Metanephros (tissue), 2 donors: ENCODE measurements around the gene MYL1. TPM values are rescaled to one million over a fixed set of nuclear protein-coding genes. Genes with fewer than 3 reads are reported as not detected.

Source experiments
- small RNA-seq: library from RNA; depleted of rRNA; stranded (forward); fragments of <200 nt; gene quantifications from one replicate; pipeline ENCODE3, GENCODE V24; 2014; ENCODE audit warnings: low replicate concordance
- total RNA-seq: library from RNA; depleted of rRNA; stranded (reverse); fragments of >200 nt; gene quantifications from one replicate; pipeline ENCODE4 v1.2.3, GENCODE V29; 2014

The MYL1 gene
- total RNA-seq, result 981 TPM

DNA sequence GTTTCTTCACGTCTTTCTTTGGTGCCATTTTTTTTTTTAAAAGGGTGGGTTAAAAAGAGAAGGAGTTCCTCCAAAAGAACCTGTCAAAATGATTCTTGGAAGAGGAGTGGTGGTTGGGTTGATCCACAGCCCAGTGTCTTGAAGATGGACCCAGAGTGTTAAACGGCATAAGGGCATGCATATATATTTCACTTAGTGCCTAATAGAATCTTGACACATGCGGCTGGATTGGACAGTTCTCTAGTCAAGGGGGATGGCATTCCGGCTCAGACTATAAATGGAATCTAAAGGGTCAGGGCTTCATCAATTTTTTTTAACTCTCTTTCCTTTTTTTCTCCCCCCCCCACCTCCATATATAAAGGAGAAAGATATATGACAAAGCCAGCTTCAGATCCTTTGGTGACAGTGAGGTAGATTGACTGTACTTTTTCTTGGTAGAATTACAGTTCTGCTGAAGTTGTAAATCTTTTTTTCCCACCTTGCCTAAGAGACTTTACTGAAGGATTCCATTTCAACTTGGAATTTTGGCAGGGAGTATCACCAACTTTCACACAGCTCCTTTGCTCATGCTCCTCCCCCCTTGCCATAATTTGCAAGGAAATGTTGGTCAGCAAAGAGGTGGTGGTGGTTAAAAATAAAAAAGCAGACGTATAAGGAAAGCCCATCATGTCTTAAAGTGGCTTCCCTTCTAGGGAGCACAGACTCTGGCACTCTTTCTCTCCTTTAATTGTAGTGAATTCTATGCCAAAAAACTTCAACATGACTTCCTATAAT lies at the start of gene MYL1:
Gene MYL1, minus strand, starts transcription at position 160 of the 774 bp plus-strand sequence. Its CDS starts 132 bp downstream, at position 28.

Small RNA genes within 50 kb of the gene (small RNA-seq; reads per million reads assigned to genes)
- gene RF00019, result not detected

Other genes with a start within 250 kb of the MYL1 start
- gene KANSL1L, start 143.8 kb downstream of the MYL1 start, total RNA-seq, result 86.6 TPM
- 16.1 TPM for gene ACADL, start 89.7 kb downstream of the MYL1 start, total RNA-seq
- 53.8 TPM for gene LANCL1, start 161.6 kb upstream of the MYL1 start, total RNA-seq
- gene CPS1, start 241.4 kb upstream of the MYL1 start, total RNA-seq, result 7.3 TPM